Mammary epithelial cell (primary cell): Measurements from ENCODE around the gene HP1BP3.

Experiments
- EZH2 ChIP-seq: IDR thresholded peaks from 2 replicates; pipeline ENCODE4 v1.6.1; 2012; ENCODE audit warnings: low read length, inconsistent platforms, borderline replicate concordance
- TF ChIP-seq, protein P1 (sequence below), 2 donors: IDR thresholded peaks in 1 of 2; conservative IDR thresholded peaks in 1 of 2; 2 replicates each; pipeline ENCODE4 v1.5.1; 2011 to 2012; ENCODE audit warnings: inconsistent platforms in 2 of 2, low read length in 2 of 2, mild to moderate bottlenecking in 2 of 2, control low read depth in 1 of 2, low read depth in 1 of 2; ENCODE audit not compliant: insufficient read depth in 1 of 2; ENCODE audit errors: extremely low read depth in 1 of 2

DNA sequence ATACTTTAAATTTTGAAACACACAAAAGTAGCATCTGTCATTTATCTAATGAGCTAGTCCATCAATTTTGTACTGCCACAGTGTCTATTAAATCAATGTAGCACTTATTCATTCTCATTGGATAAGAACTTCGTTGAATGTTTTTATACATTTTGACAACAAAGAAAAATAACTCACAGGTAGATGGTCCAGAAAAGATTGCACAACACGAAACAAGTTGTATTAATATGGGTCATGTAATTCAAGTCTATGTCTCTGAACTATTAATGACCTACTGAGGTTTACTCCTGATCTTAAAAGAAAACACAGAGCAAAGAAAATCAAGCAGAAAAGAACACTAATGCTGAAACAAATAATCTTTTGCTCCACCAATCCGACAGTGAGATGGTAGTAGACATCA is 15.3 kb downstream of the HP1BP3 start:
- TF ChIP-seq, protein P1, sequence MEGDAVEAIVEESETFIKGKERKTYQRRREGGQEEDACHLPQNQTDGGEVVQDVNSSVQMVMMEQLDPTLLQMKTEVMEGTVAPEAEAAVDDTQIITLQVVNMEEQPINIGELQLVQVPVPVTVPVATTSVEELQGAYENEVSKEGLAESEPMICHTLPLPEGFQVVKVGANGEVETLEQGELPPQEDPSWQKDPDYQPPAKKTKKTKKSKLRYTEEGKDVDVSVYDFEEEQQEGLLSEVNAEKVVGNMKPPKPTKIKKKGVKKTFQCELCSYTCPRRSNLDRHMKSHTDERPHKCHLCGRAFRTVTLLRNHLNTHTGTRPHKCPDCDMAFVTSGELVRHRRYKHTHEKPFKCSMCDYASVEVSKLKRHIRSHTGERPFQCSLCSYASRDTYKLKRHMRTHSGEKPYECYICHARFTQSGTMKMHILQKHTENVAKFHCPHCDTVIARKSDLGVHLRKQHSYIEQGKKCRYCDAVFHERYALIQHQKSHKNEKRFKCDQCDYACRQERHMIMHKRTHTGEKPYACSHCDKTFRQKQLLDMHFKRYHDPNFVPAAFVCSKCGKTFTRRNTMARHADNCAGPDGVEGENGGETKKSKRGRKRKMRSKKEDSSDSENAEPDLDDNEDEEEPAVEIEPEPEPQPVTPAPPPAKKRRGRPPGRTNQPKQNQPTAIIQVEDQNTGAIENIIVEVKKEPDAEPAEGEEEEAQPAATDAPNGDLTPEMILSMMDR (conservative IDR thresholded peaks at IDR 0.05 in 1 of 2, IDR thresholded peaks at IDR 0.05 in 1 of 2; ENCODE audit: extremely low read depth in 1 of 2, insufficient read depth in 1 of 2, low read depth in 1 of 2, low read length in 2 of 2): no peak
- TF ChIP-seq EZH2: no peak
